ENCODE data around the gene NRSN1. TPM values are rescaled to one million over a fixed set of nuclear protein-coding genes. Genes with fewer than 3 reads are reported as not detected.

Gene NRSN1
- total and polyA plus RNA-seq, 2 experiments from 2014 or later: 0.68 to 1.5 TPM

DNA sequence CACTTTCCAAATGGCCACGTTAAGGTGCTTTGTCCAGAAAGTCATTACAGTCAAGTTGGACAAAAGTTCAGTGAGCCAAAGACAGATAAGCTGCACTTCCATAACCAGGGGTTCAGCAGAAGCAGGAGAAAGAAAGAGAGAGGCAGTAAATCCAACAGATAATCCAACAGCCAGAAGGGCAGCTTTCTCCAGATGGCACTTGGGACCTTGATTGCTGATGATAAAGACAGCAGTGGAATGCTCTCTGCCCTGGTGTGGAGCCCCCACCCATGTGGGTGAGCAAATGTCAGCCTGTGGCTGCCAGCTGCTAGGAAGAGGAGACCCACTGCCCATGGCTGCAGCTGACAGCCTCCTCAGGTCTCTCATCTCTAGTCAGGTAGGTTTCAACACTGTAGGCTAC lies 18.7 kb upstream of the NRSN1 start:
- no peaks in the 10 kb centered on the region for H3K4me1 ChIP-seq (ENCODE audit: insufficient read depth)
- H3K4me2 ChIP-seq: no peak overlapping the region
- H3F3A ChIP-seq (replicated peaks; ENCODE audit: low read depth): no peaks in the 10 kb centered on the region
- H3K36me3 ChIP-seq (ENCODE audit: insufficient read depth): no peaks in the 10 kb centered on the region
- Mint-ChIP-seq H3K27me3 (ENCODE audit: insufficient read depth, low read depth, poor library complexity) (no peaks in the 10 kb centered on the region), H3K9me3 (no peaks in the 10 kb centered on the region), H3K27ac (no peak overlapping the region), H3K4me3 (no peak overlapping the region), H3K36me3 (ENCODE audit: low read depth) (no peaks in the 10 kb centered on the region), H3K4me1 (peaks cover 2% of the 10 kb centered on the region; the same call in 1 of the 3 replicates)
- no peaks in the 10 kb centered on the region for H3K27me3 ChIP-seq (ENCODE audit: insufficient read depth)
- no peaks in the 10 kb centered on the region for H3K9me2 ChIP-seq (ENCODE audit: insufficient read depth)
- no peak overlapping the region for H2AFZ ChIP-seq
- no peak for DNase-seq (ENCODE audit: low spot score)
- no peak for ATAC-seq
- no peak overlapping the region for H3K27ac ChIP-seq (ENCODE audit: low read depth)
- H4K20me1 ChIP-seq (replicated peaks; ENCODE audit: insufficient read depth): no peaks in the 10 kb centered on the region
- no peaks in the 10 kb centered on the region for H3K79me2 ChIP-seq (replicated peaks; ENCODE audit: insufficient read depth)
- TF ChIP-seq ZNF114 (CRISPR knock-in tag; IDR thresholded peaks at IDR 0.05) (no peak), NANOG (IDR thresholded peaks at IDR 0.05; ENCODE audit: borderline replicate concordance) (no peak), POLR2AphosphoS5 (IDR thresholded peaks at IDR 0.05; ENCODE audit: low read depth) (no peak), ZNF331 (CRISPR knock-in tag; IDR thresholded peaks at IDR 0.05; ENCODE audit: low read depth) (no peak)
- TF ChIP-seq, protein P1, sequence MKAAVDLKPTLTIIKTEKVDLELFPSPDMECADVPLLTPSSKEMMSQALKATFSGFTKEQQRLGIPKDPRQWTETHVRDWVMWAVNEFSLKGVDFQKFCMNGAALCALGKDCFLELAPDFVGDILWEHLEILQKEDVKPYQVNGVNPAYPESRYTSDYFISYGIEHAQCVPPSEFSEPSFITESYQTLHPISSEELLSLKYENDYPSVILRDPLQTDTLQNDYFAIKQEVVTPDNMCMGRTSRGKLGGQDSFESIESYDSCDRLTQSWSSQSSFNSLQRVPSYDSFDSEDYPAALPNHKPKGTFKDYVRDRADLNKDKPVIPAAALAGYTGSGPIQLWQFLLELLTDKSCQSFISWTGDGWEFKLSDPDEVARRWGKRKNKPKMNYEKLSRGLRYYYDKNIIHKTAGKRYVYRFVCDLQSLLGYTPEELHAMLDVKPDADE (IDR thresholded peaks at IDR 0.05): no peak
- TF ChIP-seq, protein P2, sequence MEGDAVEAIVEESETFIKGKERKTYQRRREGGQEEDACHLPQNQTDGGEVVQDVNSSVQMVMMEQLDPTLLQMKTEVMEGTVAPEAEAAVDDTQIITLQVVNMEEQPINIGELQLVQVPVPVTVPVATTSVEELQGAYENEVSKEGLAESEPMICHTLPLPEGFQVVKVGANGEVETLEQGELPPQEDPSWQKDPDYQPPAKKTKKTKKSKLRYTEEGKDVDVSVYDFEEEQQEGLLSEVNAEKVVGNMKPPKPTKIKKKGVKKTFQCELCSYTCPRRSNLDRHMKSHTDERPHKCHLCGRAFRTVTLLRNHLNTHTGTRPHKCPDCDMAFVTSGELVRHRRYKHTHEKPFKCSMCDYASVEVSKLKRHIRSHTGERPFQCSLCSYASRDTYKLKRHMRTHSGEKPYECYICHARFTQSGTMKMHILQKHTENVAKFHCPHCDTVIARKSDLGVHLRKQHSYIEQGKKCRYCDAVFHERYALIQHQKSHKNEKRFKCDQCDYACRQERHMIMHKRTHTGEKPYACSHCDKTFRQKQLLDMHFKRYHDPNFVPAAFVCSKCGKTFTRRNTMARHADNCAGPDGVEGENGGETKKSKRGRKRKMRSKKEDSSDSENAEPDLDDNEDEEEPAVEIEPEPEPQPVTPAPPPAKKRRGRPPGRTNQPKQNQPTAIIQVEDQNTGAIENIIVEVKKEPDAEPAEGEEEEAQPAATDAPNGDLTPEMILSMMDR (conservative IDR thresholded peaks at IDR 0.05; ENCODE audit: low read depth in 2 of 2): no peak
- H3K4me3 ChIP-seq: no peak overlapping the region

DNA sequence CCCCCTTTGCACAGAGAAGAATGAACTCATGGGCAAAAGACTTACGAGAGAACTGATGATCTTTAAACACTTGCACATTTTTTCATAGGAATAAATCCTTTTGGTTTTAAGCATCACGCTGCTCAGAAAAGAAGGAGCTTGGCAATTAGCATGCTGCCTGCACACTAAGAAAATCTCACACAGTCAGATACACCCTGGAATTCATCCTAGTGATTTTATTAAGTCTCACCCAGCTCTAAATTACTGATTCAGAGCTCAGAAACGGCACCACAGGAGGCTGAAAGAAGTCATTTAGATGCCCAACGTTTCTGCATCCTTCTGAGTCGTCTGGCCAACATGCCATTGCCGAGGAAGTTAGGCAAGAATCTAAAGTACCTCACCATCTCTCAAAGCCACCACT lies 18.0 kb upstream of the NRSN1 start:
- no peaks in the 10 kb centered on the region for H3F3A ChIP-seq (replicated peaks; ENCODE audit: low read depth)
- peaks cover 2% of the 10 kb centered on the region; the same call in 1 of the 3 replicates for H3K4me1 Mint-ChIP-seq
- no peaks in the 10 kb centered on the region for H3K79me2 ChIP-seq (replicated peaks; ENCODE audit: insufficient read depth)
- H3K27ac ChIP-seq (ENCODE audit: low read depth): no peak overlapping the region
- no peaks in the 10 kb centered on the region for H3K9me2 ChIP-seq (ENCODE audit: insufficient read depth)
- H3K4me2 ChIP-seq: no peak overlapping the region
- no peaks in the 10 kb centered on the region for H3K4me1 ChIP-seq (ENCODE audit: insufficient read depth)
- H3K4me3 Mint-ChIP-seq: no peak overlapping the region
- TF ChIP-seq POLR2AphosphoS5 (IDR thresholded peaks at IDR 0.05; ENCODE audit: low read depth): no peak
- TF ChIP-seq JUNB (IDR thresholded peaks at IDR 0.05; ENCODE audit: unreplicated experiment): no peak
- TF ChIP-seq ZNF114 (CRISPR knock-in tag; IDR thresholded peaks at IDR 0.05): no peak
- TF ChIP-seq, protein P3, sequence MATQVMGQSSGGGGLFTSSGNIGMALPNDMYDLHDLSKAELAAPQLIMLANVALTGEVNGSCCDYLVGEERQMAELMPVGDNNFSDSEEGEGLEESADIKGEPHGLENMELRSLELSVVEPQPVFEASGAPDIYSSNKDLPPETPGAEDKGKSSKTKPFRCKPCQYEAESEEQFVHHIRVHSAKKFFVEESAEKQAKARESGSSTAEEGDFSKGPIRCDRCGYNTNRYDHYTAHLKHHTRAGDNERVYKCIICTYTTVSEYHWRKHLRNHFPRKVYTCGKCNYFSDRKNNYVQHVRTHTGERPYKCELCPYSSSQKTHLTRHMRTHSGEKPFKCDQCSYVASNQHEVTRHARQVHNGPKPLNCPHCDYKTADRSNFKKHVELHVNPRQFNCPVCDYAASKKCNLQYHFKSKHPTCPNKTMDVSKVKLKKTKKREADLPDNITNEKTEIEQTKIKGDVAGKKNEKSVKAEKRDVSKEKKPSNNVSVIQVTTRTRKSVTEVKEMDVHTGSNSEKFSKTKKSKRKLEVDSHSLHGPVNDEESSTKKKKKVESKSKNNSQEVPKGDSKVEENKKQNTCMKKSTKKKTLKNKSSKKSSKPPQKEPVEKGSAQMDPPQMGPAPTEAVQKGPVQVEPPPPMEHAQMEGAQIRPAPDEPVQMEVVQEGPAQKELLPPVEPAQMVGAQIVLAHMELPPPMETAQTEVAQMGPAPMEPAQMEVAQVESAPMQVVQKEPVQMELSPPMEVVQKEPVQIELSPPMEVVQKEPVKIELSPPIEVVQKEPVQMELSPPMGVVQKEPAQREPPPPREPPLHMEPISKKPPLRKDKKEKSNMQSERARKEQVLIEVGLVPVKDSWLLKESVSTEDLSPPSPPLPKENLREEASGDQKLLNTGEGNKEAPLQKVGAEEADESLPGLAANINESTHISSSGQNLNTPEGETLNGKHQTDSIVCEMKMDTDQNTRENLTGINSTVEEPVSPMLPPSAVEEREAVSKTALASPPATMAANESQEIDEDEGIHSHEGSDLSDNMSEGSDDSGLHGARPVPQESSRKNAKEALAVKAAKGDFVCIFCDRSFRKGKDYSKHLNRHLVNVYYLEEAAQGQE (IDR thresholded peaks at IDR 0.05; ENCODE audit: unreplicated experiment): no peak
- TF ChIP-seq, protein P1 (IDR thresholded peaks at IDR 0.05): no peak
- TF ChIP-seq EZH2phosphoT487 (IDR thresholded peaks at IDR 0.05; ENCODE audit: unreplicated experiment): no peak
- TF ChIP-seq NANOG (IDR thresholded peaks at IDR 0.05; ENCODE audit: borderline replicate concordance): no peak
- no peak for TF ChIP-seq EZH2 (IDR thresholded peaks at IDR 0.05; ENCODE audit: low read depth, unreplicated experiment)
- no peak for TF ChIP-seq CREB1 (CRISPR knock-in tag; IDR thresholded peaks at IDR 0.05; ENCODE audit: low read depth)
- TF ChIP-seq, protein P2 (conservative IDR thresholded peaks at IDR 0.05; ENCODE audit: low read depth in 2 of 2): no peak
- TF ChIP-seq ZNF331 (CRISPR knock-in tag; IDR thresholded peaks at IDR 0.05; ENCODE audit: low read depth): no peak
- TF ChIP-seq STAT1 (IDR thresholded peaks at IDR 0.05; ENCODE audit: unreplicated experiment): no peak
- no peak overlapping the region for H3K27ac Mint-ChIP-seq
- H3K36me3 Mint-ChIP-seq (ENCODE audit: low read depth): no peaks in the 10 kb centered on the region
- ATAC-seq: no peak
- H3K9me3 Mint-ChIP-seq: no peaks in the 10 kb centered on the region
- no peak overlapping the region for H3K4me3 ChIP-seq
- H2AFZ ChIP-seq: no peak overlapping the region
- no peaks in the 10 kb centered on the region for H3K27me3 Mint-ChIP-seq (ENCODE audit: insufficient read depth, low read depth, poor library complexity)
- no peaks in the 10 kb centered on the region for H4K20me1 ChIP-seq (replicated peaks; ENCODE audit: insufficient read depth)
- H3K27me3 ChIP-seq (ENCODE audit: insufficient read depth): no peaks in the 10 kb centered on the region
- no peak for DNase-seq (ENCODE audit: low spot score)
- H3K36me3 ChIP-seq (ENCODE audit: insufficient read depth): no peaks in the 10 kb centered on the region
